Stimulated activated CD8-positive, alpha-beta memory T cell treated with anti-CD3 and anti-CD28 coated beads, Interleukin-15, amount 100 ng/mL, for 24 hours (primary cell): Measurements from ENCODE around the gene SEC61A1.

Experiments
- DNase-seq: peaks from one replicate; pipeline ENCODE4 v3.0.0-alpha.2; 2020; ENCODE audit warnings: low read depth

SEC61A1 gene

DNA sequence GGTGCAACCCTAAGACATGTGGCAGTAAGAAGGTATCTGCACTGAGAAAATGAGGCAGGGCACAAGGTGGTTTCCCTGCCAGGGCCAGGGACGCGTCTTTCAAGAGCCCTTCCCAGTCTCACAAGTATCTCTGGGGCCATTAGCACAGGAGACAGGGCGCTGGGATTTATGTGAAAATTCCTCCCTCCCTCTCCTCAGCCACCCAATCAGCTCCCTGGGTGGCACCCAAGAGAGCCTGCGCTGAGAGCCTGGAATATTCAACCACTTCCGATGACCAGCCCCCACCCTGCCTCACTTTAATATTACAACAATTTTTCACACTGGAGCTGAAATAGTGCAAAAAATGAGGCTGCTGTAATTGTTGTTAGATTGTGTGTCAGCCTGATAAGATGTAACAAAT is 26.1 kb downstream of the SEC61A1 start:
- no peak for DNase-seq

DNA sequence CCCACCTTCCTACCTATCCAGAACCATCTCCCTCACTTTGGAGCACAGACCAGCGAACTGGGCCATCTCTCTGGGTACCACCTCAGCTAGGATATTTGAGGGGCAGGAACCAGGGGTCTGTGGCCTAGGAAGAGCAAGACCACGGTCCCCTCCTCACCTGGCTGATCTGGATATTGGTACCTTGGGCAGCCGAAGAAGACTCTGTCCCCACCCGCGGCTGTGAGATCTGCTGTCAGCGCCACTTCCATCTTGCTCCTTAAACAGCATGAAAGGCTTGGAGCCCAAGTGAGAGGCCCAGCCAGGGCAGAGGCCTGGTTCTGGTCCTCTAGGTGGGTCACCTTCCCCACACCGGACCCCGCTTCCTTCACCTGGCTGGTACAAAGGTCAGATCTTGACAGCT is 26.6 kb downstream of the SEC61A1 start:
- DNase-seq, result no peak

DNA sequence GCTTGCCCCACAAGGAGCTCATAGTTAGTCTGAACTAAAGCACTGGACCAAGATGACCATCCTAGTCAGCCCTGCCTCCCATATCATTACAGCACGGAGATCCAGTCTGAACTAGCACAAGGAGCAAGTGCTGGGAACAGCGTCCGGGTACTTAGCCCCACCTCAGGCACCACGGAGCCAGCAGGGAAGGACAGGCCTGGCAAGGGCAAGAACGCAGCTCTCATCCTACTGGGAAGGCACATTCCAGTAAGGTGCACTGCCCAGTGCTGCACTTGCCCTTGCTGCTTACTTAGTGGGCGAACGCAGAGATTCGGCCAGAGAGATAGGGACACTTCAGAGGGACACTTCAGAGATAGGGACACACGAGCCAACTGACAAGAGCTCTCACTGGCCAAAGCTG is 27.6 kb downstream of the SEC61A1 start:
- no peak for DNase-seq

DNA sequence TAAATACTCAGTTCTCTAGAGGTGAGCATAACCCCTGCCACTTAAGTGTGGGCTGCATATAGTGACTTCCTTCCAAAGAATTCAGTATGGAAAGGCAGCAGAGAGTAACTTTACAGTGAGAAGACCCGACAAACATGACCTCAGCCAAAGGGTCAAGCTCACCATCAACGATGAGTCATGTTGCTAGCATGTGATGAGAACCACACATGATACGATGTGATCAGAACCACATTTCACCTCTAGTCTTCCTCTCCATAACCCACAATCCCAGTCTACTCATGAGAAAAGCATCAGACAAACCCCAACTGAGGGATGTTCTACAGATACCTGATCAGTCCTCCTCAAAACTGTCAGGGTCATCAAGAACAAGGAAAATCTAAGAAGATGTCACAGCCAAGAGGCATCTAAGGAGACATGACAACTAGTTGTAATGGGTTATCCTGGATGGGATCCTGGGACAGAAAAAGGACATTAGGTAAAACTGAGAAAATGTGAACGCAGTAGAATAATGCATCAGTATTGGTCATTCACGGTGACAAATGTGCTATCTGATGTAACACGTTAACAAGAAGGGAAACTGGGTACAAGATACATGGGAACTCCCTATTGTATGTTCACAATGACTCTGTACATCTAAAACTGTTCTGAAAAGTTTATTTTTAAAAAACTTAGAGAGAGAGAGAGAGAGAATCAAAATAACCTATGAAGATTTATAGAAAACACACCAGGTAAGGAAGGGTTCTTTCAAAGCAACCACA is 28.3 kb downstream of the SEC61A1 start:
- DNase-seq, result no peak

DNA sequence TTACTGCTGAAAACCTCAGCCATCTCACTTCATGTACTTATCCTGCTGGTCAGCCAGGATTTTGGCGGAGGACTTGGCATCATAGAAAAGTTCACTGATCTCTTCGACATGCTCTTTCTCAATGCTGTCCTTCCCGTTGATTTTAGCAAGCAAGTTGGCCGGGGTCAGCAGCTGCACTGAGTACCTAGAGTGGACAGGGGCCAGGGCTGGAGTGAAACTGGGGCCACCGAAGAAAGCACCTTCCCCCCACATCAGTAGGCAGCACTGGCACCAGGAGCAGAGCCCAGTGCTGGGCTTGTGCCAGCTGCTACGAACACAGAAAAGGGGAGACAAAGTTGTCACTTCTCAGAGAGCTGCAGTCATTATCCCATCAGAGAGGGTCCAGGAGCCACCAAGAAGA is 29.0 kb downstream of the SEC61A1 start:
- DNase-seq, result no peak

DNA sequence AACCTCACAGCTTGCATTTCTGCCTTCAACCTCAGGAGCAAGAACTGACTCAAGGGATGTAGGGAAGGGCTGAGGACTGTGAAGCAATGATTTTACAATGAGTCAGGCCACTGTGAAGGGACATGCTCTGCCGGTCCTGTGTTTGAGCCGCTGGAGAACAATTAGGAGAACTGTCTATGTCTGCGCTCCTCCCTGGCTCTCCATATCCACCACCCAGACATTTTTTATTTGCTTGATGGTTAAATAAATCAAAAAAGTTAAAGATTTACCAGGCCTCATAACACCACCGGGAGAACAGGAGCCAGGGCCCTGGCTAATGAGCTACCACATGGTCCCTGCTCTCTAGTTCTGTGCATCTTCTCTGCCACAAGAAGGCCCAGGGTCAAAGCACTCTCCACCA is 29.6 kb downstream of the SEC61A1 start:
- DNase-seq, result no peak

DNA sequence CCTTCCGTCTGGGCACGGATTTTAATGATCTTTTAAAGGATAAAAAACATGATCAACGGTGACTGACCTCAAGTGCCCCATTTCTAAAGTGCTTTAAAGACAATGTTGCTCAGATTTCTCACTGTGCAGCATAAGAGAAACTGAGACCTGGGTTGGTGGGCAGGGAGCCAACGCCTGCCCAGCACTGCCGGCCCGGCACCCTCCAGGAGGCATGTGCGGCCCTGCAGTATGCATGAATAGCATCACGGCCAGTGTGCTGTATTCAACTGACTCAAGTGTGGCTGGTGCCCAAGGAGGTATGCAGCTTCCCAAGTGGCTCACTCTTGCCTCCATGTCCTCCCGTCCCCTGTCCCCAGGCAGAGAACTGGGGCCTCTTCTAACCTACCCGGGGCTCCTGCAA is 30.3 kb downstream of the SEC61A1 start:
- DNase-seq, result no peak

DNA sequence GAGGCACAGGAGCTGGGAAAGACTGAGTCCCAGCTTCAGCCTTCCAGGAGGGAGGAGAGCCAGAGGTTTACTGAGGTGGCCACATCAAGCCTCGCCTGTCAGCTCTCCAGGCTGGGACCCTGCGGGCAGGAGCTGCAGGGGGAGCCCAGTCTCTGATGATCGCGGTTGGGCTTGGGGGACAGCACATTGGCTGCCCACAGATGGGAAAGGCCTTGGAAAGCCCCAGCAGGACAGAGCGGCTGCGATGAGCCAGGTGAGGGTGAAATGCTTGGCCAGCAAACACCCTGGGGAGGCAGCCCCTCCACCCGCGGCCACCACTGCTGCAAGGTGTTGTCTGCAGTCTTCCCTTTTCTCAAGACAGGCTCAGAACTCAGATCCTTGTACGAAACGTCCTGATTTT is 31.2 kb downstream of the SEC61A1 start:
- no peak for DNase-seq

DNA sequence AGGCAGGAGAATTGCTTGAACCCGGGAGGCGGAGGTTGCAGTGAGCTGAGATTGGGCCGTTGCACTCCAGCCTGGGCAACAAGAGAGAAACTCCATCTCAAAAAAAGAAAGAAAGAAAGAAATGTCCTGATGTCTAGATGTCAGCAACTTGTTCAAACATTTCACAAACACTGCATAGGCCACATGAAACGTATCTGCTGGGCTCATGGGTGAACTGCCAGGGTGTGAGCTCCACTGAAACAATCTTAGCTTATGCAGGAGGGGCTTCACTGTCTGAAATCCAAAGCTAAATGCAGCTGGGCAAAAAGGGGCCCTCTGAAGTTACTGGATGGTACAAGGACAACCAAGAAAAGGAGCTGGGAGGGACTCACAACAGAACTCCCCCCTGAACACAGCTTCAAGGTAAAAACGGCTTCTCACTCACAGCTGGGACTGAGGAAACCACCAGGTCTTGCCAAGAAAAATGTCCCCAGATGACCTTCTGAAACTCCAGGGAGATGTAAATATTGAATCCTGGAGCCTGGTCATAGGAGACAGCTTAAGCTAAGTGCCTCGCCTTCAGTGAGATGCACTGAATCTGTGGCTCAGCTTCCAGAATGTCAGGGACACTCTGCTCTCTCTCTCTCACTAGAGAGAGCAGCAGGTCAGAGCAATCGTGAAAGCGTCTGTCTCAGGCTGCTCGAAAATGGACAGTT is 31.9 kb downstream of the SEC61A1 start:
- DNase-seq, result no peak

DNA sequence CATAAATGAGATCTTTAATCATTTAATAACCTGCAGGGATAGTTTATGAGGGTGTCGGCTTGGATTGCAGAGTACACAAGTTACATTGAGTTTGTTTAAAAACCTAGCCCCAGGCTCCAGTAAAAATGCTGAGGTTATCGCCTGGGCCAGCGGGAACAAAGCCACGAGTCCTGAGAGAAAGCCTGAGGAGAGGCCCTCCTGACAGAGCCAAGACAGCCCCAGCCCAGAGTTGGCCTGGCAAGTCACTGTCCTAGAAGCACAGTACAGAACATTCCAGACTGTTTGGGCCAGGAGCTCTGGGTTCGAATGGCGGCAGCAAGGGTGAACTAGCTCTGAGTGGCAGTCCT is 32.4 kb downstream of the SEC61A1 start:
- no peak for DNase-seq

DNA sequence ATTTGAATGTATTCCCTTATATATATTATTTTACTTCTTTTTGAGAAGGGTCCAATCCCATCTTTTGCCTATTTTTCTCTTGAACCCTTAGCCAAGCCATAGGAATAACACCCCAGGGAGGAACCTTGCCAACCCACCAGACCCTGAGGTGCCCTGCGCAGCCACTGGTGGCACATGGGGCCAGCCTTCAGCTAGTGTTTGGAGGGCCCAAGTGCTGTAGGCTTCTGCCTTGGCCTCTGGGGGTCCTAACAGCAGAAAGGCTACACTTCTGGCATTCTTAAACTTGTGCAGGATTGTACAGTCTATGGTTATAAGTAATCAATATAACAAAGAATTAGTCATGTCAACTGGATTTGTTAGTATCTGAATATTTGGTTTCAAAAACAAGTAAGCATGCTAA is 36.9 kb downstream of the SEC61A1 start:
- DNase-seq, result no peak

DNA sequence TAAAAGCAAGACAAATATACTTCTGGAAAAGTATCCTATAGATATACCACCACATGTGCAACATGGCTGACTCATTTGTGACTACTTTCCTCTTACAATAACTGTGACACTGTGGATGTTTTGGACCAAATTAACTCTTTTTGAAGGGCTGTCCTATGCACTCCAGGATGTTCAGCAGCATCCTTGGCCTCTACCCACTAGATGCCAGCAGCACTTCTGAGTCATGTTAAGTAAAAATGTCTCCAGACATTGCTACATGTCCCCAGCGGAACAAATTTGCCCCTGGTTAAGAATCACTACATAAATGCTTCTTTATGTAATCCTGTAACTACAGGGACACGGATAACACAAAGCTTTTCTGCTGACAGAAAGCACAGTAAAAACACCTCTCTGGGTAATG is 39.3 kb downstream of the SEC61A1 start:
- no peak for DNase-seq

DNA sequence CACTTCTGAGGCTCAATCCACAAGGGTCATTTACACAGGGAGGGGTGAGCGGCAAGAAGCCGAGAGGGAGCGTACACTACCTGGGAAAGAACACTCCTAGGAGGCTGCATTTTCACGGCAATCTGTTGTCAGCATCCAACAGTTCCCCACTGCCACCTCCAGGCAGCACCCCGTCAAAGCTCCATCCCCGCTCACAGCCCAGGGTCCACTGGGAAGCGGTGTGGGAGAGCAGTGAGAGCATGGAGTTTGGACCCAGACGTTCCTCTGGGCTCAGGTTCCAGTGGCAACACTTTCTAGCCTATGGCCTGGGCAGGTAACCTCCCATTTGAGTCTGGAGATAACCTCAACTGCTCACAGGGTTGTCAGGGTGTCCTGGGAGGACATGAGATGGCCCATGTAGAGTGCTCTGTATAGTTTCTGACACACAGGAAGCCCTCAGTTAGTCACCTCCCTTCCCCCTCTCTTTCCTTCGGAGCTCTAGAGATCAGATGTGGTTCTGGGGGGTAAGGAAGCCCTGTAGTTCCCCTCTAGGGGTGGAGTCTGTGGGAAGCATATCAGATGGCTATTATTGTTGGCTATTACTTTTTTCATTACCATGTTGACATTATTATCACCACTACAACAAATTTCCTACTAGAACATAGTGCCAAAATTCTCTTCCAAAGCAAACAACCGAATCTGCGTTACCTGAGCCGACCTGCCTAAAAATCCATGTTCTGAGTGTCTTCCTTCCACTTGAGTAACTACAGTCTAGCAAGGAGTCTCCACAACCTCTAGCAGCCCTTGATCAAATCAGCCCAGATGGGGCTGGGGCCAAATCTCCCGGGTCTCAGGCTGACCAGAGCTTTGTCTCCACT is 42.3 kb downstream of the SEC61A1 start:
- no peak for DNase-seq

DNA sequence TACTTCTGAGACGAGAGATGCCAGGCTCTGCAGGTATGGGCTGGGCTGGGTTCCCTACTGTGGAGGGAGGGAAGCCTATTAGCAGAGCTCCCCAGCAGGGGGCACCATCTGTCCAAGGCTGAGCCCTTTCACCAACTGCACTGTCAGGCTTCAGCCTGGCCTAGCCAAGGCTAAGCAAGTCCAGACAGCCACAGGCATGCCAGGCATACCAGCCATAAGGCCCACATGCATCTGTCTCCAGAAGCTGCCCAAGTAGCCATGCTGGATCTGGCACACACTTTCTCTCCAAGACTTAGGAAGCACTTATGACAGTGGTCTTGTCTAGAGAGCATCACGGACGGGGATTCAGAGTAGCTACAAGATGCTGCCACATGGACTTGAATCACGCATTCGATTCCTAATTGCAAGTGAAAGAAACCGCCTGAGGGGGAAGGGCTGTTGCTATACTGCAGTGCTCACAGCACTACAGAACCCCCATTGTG is 43.0 kb downstream of the SEC61A1 start:
- peak; percentile 61 for DNase-seq

DNA sequence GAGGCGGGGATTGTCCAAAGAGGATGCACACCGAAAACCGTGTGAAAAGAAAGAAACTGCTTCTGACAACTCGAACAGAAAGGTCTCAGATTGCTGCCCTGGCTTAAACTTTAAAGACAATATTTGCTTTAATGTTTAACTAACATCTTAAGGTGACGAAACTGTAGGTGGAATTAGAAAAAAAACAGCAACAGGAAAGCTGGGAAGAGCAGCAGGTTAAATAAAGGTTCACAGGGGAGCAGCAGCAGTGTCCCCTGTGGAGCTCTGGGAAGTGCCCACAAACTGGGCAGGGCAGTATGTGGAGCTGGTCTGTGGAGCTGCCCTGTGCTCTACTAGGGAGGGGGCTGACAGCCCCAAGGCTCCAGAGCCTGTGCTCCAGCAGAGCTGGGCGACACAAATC is 46.0 kb downstream of the SEC61A1 start:
- DNase-seq, result no peak

DNA sequence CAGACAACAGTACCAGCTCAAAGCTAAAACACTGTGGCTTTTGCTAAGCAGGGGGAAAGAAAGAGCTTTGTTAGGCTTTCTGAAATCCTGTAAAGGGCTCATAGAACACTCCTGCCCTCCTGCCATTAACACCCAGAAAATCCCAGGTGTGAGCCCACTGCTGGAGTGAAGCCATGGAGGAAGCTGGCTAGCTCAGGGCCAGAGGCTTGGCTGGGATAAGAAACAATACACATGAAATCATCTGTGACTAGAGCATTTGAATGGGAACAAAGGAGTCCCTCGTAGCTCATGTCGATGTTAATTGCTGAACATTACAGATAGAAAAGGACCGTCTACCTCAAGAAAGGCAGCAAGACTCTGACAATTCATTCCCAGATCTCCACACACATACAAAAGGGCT is 47.9 kb downstream of the SEC61A1 start:
- no peak for DNase-seq

DNA sequence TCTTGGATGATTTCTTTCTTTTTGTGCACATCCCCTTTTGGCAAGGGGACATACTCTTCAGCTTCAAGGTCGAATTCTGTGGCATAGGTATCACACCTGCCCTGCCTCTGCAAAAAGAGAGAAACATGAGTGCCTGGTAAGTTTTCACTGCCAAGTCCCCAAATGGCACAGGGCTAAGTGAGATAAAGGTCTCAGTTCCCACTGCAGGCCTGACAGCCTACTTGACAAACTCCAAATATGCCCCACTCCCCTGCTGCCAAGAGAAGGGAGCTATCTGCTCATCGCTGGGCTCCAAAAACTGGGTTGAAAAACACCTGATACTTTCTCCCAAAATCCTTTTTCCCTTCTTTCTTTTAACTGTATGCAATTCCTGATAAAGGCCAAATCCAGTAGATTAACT is 48.4 kb downstream of the SEC61A1 start:
- no peak for DNase-seq

DNA sequence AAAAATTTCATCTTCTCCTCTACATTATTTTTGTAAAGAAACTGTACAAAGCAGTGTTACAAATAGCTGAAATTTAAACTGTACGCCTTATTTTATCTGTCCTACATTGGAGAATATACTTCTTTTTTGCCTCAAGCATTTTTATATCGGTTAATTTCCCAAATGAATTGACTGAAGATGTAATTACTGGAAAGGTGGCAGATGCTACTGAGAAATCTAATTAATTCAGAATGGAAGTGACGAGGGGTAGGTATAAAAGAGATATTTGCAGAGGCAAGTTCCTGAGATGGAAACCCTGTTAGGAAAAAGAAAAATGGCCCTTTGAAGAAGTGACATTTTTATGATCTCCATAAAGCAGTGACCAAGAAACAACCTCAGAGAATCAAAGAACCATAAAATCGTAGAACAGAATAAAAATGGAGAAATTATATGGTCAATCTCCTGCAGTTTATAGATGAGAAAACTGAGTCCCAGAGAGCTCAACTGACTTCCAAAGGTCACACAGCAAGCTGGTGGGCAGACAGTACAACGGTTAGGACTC is 51.0 kb downstream of the SEC61A1 start:
- no peak for DNase-seq

DNA sequence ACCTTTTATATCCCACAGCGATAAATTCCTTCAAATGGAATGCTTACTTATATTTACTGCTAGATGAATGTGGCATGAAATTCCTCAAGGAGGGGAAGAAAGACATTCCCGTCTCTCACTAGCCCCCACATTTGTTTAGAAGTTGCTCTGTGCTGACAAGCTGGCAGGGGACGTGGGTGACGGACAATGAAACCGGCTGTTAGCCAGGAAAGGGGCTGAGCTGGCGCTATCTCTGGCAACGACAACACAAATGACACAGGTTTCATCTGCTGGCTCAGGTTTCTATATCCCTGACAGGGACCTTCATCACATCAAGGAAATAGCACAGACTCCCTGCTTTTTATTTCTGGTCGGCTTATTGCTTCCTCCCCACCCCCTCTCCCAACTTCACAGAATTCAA is 55.6 kb downstream of the SEC61A1 start:
- DNase-seq, result no peak

DNA sequence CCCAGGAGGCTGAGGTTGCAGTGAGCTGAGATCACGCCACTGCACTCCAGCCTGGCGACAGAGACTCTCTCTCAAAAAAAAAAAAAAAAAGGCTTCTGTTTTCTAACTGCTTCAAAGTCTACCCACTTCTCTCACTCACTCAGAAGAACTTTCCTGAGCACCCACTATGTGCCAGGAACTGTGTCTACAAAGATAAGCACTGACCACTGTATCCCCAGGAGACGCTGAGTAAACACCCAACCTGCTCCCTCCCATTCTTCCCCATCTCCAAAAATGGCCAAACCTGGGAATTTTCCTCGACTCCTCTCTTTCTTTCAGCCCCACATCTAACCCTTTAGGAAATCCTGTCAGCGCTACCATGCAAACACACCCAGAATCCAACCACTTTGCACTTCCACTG is 58.9 kb downstream of the SEC61A1 start:
- DNase-seq, result no peak

DNA sequence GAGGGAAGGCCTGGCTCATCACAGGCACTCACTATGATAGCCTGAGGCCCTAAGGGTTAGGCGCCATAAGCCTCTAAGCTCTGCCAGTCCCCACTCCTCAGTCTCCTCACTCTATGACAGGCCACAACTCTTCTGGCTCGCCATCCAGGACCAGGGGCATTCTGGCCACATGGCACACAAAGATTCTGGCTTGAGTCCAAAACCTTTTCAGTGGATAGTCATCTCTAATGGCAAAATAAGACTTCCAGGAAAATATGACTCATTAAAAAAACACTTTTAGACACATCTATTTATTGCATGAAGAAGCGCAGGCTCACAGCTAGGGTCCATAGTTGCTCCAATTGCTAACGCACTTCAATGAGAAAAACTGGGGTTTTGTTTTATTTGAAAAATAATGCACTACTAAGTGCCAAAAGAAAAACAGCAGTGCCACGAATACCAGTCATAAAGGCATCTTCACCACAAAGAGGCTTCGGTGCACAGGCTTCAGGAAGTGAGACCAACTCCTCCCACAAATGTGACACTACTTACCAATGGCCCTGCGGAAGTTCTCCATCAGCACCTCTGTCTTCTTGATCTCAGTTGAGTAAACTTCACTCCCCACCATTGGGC is 60.2 kb downstream of the SEC61A1 start:
- DNase-seq, result no peak
